GM23248 (cell line): ENCODE data around the gene RAB11A. TPM values are rescaled to one million over a fixed set of nuclear protein-coding genes. Genes with fewer than 3 reads are reported as not detected.
"Not testable (repeated sequence)": the region's sequence is repeated elsewhere in the genome, so short reads cannot be mapped to it uniquely, and the experiment has no call there.

Experiments
- DNase-seq: peaks from one replicate; pipeline ENCODE4 v3.0.0-alpha.2; 2015
- H2AFZ ChIP-seq: fragments of 200-600 bp; sonication (generic); 2 replicates; pipeline ENCODE4 v1.6.1; 2016; ENCODE audit warnings: antibody characterized with exemption
- H3F3A ChIP-seq: fragments of 200-600 bp; sonication (generic); 2 replicates; pipeline ENCODE4 v1.6.1; 2016; ENCODE audit warnings: mild to moderate bottlenecking, antibody characterized with exemption, mixed run types; ENCODE audit not compliant: insufficient read depth
- H3K27ac ChIP-seq: fragments of 200-600 bp; sonication (generic); 2 replicates; pipeline ENCODE4 v1.5.1; 2016; ENCODE audit warnings: mild to moderate bottlenecking
- H3K27me3 ChIP-seq: fragments of 200-600 bp; sonication (generic); replicated peaks from 2 replicates; pipeline ENCODE4 v1.6.1; 2016; ENCODE audit warnings: mild to moderate bottlenecking; ENCODE audit not compliant: insufficient read depth
- H3K36me3 ChIP-seq: fragments of 200-600 bp; sonication (generic); 2 replicates; pipeline ENCODE4 v1.6.1; 2016; ENCODE audit warnings: low read depth, mild to moderate bottlenecking
- H3K4me1 ChIP-seq: fragments of 200-600 bp; sonication (generic); 2 replicates; pipeline ENCODE4 v1.6.1; 2016; ENCODE audit warnings: mild to moderate bottlenecking; ENCODE audit not compliant: insufficient read depth
- H3K4me2 ChIP-seq: fragments of 200-600 bp; sonication (generic); one replicate; pipeline ENCODE4 v1.6.1; 2016; ENCODE audit warnings: mild to moderate bottlenecking; ENCODE audit not compliant: unreplicated experiment
- H3K4me3 ChIP-seq: fragments of 200-600 bp; sonication (generic); 2 replicates; pipeline ENCODE4 v1.5.1; 2016; ENCODE audit warnings: mild to moderate bottlenecking
- H3K79me2 ChIP-seq: fragments of 200-600 bp; sonication (generic); 2 replicates; pipeline ENCODE4 v1.6.1; 2016; ENCODE audit warnings: mild to moderate bottlenecking; ENCODE audit not compliant: insufficient read depth
- H3K9ac ChIP-seq: fragments of 200-600 bp; sonication (generic); 2 replicates; pipeline ENCODE4 v1.6.1; 2016; ENCODE audit warnings: mild to moderate bottlenecking
- H3K9me2 ChIP-seq: fragments of 200-600 bp; sonication (generic); 2 replicates; pipeline ENCODE4 v1.6.1; 2016; ENCODE audit warnings: mixed run types, mild to moderate bottlenecking, moderate library complexity; ENCODE audit not compliant: insufficient read depth
- H3K9me3 ChIP-seq: fragments of 200-600 bp; sonication (generic); one replicate; pipeline ENCODE4 v1.6.1; 2017; ENCODE audit warnings: low read depth
- H4K20me1 ChIP-seq: fragments of 200-600 bp; sonication (generic); 2 replicates; pipeline ENCODE4 v1.6.0; 2016; ENCODE audit not compliant: insufficient read depth
- EZH2 ChIP-seq: fragments of 200-600 bp; sonication (generic); IDR thresholded peaks from 2 replicates; pipeline ENCODE4 v1.6.1; 2018; ENCODE audit warnings: antibody characterized with exemption, mild to moderate bottlenecking; ENCODE audit not compliant: insufficient read depth, poor library complexity, severe bottlenecking
- EZH2phosphoT487 ChIP-seq: fragments of 200-600 bp; sonication (generic); IDR thresholded peaks from 2 replicates; pipeline ENCODE4 v1.6.1; 2018; ENCODE audit warnings: antibody characterized with exemption, moderate library complexity, mild to moderate bottlenecking, low read depth; ENCODE audit not compliant: insufficient read depth
- WGBS, 2 experiments: methylation state at CpG; one replicate each; pipeline ENCODE4 v1.1.6; 2015 to 2017; ENCODE audit warnings: low lambda C conversion rate in 2 of 2, low coverage in 1 of 2; ENCODE audit errors: missing lambda C conversion rate in 2 of 2; 5-methylcytosine and 5-hydroxymethylcytosine counted together
- in situ Hi-C: fragments of 300-500 bp; cut with MboI; formaldehyde crosslinking; loops from 2 replicates; pipeline ENCODE4 v1.15.0; 2020
- polyA plus RNA-seq: library from polyadenylated mRNA; unstranded; fragments of >200 nt; fragmentation: Nextera tagmentation; extraction: Ambion mirVana; gene quantifications from 2 replicates; pipeline ENCODE4 v1.2.1, GENCODE V29; 2016
- total RNA-seq: library from RNA; depleted of rRNA; stranded (reverse); fragments of >200 nt; shearing (Covaris generic); gene quantifications from 2 replicates; pipeline ENCODE4 v1.2.3, GENCODE V29; 2014

RAB11A gene
- total and polyA plus RNA-seq, 2 experiments from 2014 or later, result 148 to 262 TPM

DNA sequence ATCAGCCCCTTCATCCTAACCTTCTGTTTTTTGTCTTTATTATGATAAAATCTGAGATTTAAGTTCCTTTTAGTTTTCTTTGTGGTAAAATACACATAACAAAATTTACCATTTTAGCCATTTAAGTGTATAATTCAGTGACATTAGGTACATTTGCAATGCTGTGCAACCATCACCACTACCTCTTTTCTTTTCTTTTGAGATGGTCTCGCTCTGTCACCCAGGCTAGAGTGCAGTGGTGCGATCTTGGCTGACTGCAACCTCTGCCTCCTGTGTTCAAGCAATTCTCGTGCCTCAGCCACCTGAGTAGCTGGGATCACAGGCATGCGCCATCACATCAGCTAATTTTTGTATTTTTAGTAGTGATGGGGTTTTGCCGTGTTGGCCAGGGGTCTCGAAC, 6.2 kb upstream of the RAB11A start:
- no peak for TF ChIP-seq EZH2
- Histone ChIP-seq H3K4me2 (no peak overlapping the region), H3K9ac (no peak overlapping the region), H3K27me3 (no peaks in the 10 kb centered on the region), H3K4me3 (no peak overlapping the region), H3K27ac (no peak overlapping the region), H4K20me1 (no peaks in the 10 kb centered on the region), H3K4me1 (no peaks in the 10 kb centered on the region), H3K36me3 (no peaks in the 10 kb centered on the region), H2AFZ (peak overlapping the region; percentile 44), H3K9me3 (no peaks in the 10 kb centered on the region), H3K9me2 (no peaks in the 10 kb centered on the region), H3K79me2 (no peaks in the 10 kb centered on the region), H3F3A (no peaks in the 10 kb centered on the region)
- DNase-seq, result no peak
- in situ Hi-C loops, result no loop called here
- 69 to 76% methylated on average over 6 of the region's 6 CpGs for WGBS, 2 experiments

DNA sequence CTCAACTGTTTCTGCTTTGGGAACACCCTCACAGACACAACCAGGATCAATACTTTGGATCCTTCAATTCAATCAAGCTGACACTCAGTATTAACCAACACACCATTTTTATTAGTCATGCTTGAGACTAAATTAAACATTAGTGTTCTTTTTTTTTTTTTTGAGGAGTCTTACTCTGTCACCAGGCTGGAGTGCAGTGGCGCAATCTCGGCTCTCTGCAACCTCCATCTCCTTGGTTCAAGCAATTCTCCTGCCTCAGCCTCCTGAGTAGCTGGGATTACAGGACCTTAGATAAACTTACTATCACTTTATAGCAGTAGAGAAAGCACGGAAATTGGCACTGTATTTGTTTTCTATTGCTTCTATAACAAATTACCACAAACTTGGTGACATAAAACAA, 2.0 kb upstream of the RAB11A start:
- H3F3A ChIP-seq, result peaks cover 22% of the 10 kb centered on the region
- no peaks in the 10 kb centered on the region for H3K27me3 ChIP-seq
- no peaks in the 10 kb centered on the region for H4K20me1 ChIP-seq
- WGBS, 2 experiments, result 73 to 77% methylated on average over 3 of the region's 3 CpGs
- H3K27ac ChIP-seq, result no peak overlapping the region
- no peak for TF ChIP-seq EZH2
- no peak for TF ChIP-seq EZH2phosphoT487
- H3K9ac ChIP-seq, result no peak overlapping the region
- H2AFZ ChIP-seq, result no peak overlapping the region
- no peak overlapping the region for H3K4me3 ChIP-seq
- H3K4me1 ChIP-seq, result peaks cover 7% of the 10 kb centered on the region
- H3K4me2 ChIP-seq, result no peak overlapping the region
- peak; percentile 12 for DNase-seq
- no peaks in the 10 kb centered on the region for H3K9me2 ChIP-seq
- no peaks in the 10 kb centered on the region for H3K36me3 ChIP-seq
- H3K79me2 ChIP-seq, result peaks cover 29% of the 10 kb centered on the region
- in situ Hi-C loops, result no loop called here
- H3K9me3 ChIP-seq, result no peaks in the 10 kb centered on the region

- Histone ChIP-seq H3K4me1 (peaks cover 13% of the 10 kb centered on the region), H3F3A (peaks cover 27% of the 10 kb centered on the region), H3K79me2 (peaks cover 35% of the 10 kb centered on the region)
- H2AFZ ChIP-seq, H3K9ac ChIP-seq, H3K4me3 ChIP-seq, H3K4me2 ChIP-seq, H3K27me3 ChIP-seq, H3K36me3 ChIP-seq, H4K20me1 ChIP-seq, in situ Hi-C loops, H3K9me2 ChIP-seq, DNase-seq, H3K9me3 ChIP-seq, H3K27ac ChIP-seq: not testable (repeated sequence)
- 91 to 96% methylated on average over 5 to 6 of the region's 6 CpGs for WGBS, 2 experiments
Observed at GRCh38 chr15:65867933-65868332, 1.4 kb upstream of the RAB11A start.

DNA sequence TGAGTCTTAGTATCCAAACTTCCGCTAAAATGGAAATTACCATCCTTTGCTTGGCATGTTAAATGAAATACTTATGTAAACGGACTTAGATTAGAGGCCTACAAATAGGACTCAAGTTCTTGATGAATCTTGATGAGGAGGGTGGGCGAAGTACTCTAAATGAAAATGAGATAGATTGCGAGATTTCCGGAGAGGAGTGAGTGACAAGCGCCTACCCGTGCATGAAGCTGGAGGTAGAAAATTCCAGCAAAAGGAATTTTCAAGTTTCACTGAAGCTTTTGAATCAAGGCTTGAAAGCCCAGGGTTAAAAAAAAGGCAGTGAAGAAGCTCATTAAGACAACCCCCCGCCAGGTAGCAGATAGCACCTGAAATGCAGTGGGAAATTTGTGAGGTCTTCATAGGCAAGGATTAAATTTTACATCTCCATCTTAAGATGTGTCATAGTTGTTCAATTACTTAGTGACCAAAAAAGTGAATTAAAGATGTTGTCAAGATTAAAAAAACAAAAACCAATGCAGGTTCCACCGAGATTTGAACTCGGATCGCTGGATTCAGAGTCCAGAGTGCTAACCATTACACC, 655 bp upstream of the RAB11A start:
- Histone ChIP-seq H3K79me2 (peaks cover 42% of the 10 kb centered on the region), H3K9ac (peak overlapping the region; percentile 87), H3K9me2 (no peaks in the 10 kb centered on the region), H3K27me3 (no peaks in the 10 kb centered on the region), H3K4me3 (peak overlapping the region; percentile 95), H3K9me3 (no peaks in the 10 kb centered on the region), H3F3A (peaks cover 30% of the 10 kb centered on the region), H3K4me1 (peaks cover 16% of the 10 kb centered on the region), H4K20me1 (no peaks in the 10 kb centered on the region), H3K4me2 (no peak overlapping the region), H3K36me3 (no peaks in the 10 kb centered on the region), H3K27ac (peak overlapping the region; percentile 83), H2AFZ (peak overlapping the region; percentile 88)
- DNase-seq, result peak; percentile 71
- 54 to 59% methylated on average over 11 of the region's 11 CpGs for WGBS, 2 experiments
- in situ Hi-C loops, result no loop called here
- TF ChIP-seq EZH2phosphoT487 (no peak), EZH2 (no peak)
